ENCODE results near the gene DDO. TPM values are rescaled to one million over a fixed set of nuclear protein-coding genes. Genes with fewer than 3 reads are reported as not detected.

The DDO gene
- total RNA-seq, 1 donor from 2014 or later: not detected

DNA sequence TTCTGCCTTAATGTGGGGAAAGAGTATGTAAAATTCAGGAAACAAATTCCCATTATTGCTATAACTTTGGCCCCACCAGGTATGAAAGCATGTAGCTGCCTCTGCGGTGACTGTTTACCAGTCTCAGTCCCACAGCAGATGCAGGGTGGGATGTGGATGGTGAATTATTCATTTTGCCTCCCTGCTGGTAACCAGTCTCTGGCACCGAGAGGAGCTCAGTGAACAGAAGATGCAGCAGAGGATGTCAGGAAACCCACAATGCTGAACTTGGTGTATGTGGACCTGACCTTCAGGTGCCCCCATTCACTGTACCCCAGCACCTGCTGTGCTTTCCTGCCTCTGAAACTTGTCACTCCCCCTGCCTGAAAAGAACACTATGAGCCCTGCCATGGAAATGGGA, 48.4 kb downstream of the DDO start:
- peaks cover 27% of the 10 kb centered on the region for H3K4me1 Mint-ChIP-seq (ENCODE audit: unreplicated experiment)
- TF ChIP-seq, protein P1, sequence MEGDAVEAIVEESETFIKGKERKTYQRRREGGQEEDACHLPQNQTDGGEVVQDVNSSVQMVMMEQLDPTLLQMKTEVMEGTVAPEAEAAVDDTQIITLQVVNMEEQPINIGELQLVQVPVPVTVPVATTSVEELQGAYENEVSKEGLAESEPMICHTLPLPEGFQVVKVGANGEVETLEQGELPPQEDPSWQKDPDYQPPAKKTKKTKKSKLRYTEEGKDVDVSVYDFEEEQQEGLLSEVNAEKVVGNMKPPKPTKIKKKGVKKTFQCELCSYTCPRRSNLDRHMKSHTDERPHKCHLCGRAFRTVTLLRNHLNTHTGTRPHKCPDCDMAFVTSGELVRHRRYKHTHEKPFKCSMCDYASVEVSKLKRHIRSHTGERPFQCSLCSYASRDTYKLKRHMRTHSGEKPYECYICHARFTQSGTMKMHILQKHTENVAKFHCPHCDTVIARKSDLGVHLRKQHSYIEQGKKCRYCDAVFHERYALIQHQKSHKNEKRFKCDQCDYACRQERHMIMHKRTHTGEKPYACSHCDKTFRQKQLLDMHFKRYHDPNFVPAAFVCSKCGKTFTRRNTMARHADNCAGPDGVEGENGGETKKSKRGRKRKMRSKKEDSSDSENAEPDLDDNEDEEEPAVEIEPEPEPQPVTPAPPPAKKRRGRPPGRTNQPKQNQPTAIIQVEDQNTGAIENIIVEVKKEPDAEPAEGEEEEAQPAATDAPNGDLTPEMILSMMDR (IDR thresholded peaks at IDR 0.05; ENCODE audit: unreplicated experiment): no peak

DNA sequence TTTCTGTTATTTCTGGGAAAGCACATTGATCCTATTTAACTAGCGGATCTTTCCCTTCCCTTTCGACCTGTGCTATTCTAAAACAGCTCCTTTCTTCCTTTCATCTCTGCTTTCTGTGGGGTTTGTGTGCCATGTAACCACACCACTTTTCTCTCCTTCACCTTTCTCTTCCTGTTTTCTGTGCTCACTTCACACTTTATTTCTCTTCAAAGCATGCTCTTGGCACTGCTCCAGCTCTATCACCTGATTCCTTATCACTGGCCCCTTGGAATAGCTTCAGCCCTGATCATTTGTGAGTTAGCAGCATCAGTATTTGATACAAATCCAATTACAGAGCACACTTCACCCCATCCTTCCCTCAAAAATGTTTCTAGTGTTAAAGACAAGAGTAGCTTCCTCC, 49.1 kb downstream of the DDO start:
- no peaks in the 10 kb centered on the region for H3K9me3 Mint-ChIP-seq (ENCODE audit: unreplicated experiment)
- H3K36me3 Mint-ChIP-seq (ENCODE audit: low read depth, unreplicated experiment): no peaks in the 10 kb centered on the region
- peaks cover 7% of the 10 kb centered on the region for H3K27me3 Mint-ChIP-seq (ENCODE audit: unreplicated experiment)
- DNase-seq (ENCODE audit: low spot score): no peak
- H3K4me1 Mint-ChIP-seq (ENCODE audit: unreplicated experiment): peaks cover 27% of the 10 kb centered on the region
- H3K4me3 Mint-ChIP-seq (ENCODE audit: unreplicated experiment): no peak overlapping the region
- H3K27ac Mint-ChIP-seq (ENCODE audit: unreplicated experiment): no peak overlapping the region
- TF ChIP-seq, protein P1 (IDR thresholded peaks at IDR 0.05; ENCODE audit: unreplicated experiment): no peak

More for the DNA sequence above, 48.4 kb downstream of the DDO start:
- Mint-ChIP-seq H3K9me3 (ENCODE audit: unreplicated experiment) (no peaks in the 10 kb centered on the region), H3K4me3 (ENCODE audit: unreplicated experiment) (no peak overlapping the region), H3K27ac (ENCODE audit: unreplicated experiment) (no peak overlapping the region), H3K36me3 (ENCODE audit: low read depth, unreplicated experiment) (no peaks in the 10 kb centered on the region), H3K27me3 (ENCODE audit: unreplicated experiment) (peaks cover 5% of the 10 kb centered on the region)
- DNase-seq (ENCODE audit: low spot score): no peak

DNA sequence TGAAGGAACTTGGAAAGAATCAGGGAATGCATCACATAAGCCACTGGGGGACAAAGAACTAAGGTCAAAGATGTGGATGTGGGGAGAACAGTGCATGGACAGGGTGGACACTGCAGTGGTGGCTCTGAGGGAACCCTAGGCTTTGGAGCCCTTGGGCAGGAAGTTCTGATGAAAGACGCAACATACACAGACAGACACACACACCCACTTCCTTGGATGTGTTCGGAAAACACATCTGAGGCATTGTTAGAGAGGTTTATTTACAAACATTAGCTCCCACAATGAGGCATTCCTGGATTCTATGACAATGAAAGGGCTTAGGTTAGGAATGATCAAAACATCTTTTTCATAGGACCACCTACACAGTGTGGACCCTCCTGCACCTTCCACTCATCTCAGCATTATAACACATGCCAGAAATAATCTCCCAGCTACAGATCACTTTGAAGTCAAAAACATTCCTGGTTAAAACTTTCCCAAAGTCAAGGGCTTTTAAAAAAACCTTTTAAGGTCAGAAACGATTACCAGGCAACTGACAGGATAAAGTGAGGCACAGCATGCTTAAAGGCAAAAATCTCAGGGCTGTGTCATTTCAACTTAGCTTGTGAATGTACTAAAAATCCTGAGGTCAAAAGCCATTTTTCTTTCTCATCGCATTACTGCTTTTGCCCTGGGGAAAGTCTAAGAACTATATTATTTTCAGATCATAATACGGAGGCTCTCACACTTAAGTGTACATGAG, 50.8 kb downstream of the DDO start:
- no peak for DNase-seq (ENCODE audit: low spot score)
- H3K4me3 Mint-ChIP-seq (ENCODE audit: unreplicated experiment): no peak overlapping the region
- no peaks in the 10 kb centered on the region for H3K9me3 Mint-ChIP-seq (ENCODE audit: unreplicated experiment)
- H3K27ac Mint-ChIP-seq (ENCODE audit: unreplicated experiment): no peak overlapping the region
- no peaks in the 10 kb centered on the region for H3K36me3 Mint-ChIP-seq (ENCODE audit: low read depth, unreplicated experiment)
- TF ChIP-seq, protein P1 (IDR thresholded peaks at IDR 0.05; ENCODE audit: unreplicated experiment): no peak
- H3K4me1 Mint-ChIP-seq (ENCODE audit: unreplicated experiment): peaks cover 28% of the 10 kb centered on the region
- peaks cover 7% of the 10 kb centered on the region for H3K27me3 Mint-ChIP-seq (ENCODE audit: unreplicated experiment)

DNA sequence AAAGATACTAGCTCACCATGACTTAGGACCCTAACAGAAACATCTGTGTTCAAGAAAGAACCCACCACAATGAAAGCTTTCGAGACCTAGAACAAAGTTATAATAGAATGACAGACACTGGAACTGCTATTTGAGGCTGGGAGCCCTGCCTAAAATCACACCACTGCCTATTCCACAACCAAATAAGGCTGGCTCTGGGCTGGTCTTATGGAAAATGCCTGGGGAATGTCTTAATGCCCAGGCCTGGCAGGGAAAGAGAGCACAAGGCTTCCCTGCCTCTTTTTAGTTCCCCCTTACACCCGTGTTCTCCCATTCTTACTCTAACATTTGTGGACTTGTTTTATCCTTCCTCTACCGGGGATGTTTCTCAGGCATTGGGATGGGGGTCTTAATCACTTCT, 51.6 kb downstream of the DDO start:
- no peak overlapping the region for H3K4me3 Mint-ChIP-seq (ENCODE audit: unreplicated experiment)
- TF ChIP-seq, protein P1 (IDR thresholded peaks at IDR 0.05; ENCODE audit: unreplicated experiment): no peak
- H3K36me3 Mint-ChIP-seq (ENCODE audit: low read depth, unreplicated experiment): no peaks in the 10 kb centered on the region
- no peak overlapping the region for H3K27ac Mint-ChIP-seq (ENCODE audit: unreplicated experiment)
- no peak for DNase-seq (ENCODE audit: low spot score)
- peaks cover 36% of the 10 kb centered on the region for H3K4me1 Mint-ChIP-seq (ENCODE audit: unreplicated experiment)
- H3K9me3 Mint-ChIP-seq (ENCODE audit: unreplicated experiment): no peaks in the 10 kb centered on the region
- peaks cover 7% of the 10 kb centered on the region for H3K27me3 Mint-ChIP-seq (ENCODE audit: unreplicated experiment)

DNA sequence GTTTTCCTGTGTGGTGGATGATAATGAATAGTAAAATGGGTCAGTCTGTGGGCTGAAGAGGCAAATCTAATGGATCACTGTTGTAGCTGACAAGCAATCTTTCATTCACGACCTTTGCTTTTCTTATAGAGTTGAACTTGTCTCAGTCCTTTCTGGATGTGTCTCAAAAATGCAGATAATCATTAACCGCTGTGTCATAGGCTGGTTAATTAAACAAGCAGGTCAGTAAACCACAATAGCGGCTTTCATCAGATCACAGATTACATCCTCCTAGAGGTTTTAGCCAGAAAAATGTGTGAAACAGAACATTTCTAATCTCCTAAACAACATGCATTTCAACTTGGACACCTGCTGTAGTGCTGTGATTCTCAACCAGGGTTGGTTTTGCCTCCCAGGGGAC, 54.7 kb downstream of the DDO start:
- Mint-ChIP-seq H3K4me3 (ENCODE audit: unreplicated experiment) (no peak overlapping the region), H3K4me1 (ENCODE audit: unreplicated experiment) (peaks cover 40% of the 10 kb centered on the region), H3K27me3 (ENCODE audit: unreplicated experiment) (peaks cover 17% of the 10 kb centered on the region), H3K27ac (ENCODE audit: unreplicated experiment) (no peak overlapping the region), H3K36me3 (ENCODE audit: low read depth, unreplicated experiment) (peaks cover 4% of the 10 kb centered on the region), H3K9me3 (ENCODE audit: unreplicated experiment) (no peaks in the 10 kb centered on the region)
- DNase-seq (ENCODE audit: low spot score): no peak
- TF ChIP-seq, protein P1 (IDR thresholded peaks at IDR 0.05; ENCODE audit: unreplicated experiment): no peak
